Activated CD8-positive, alpha-beta memory T cell treated with anti-CD3 and anti-CD28 coated beads, Interleukin-2, amount 50 U/mL, for 1 hour (primary cell): ENCODE data around the gene MUC12.
"Not testable (repeated sequence)": the region's sequence is repeated elsewhere in the genome, so short reads cannot be mapped to it uniquely, and the experiment has no call there.

Experiments used
- DNase-seq: peaks from one replicate; pipeline ENCODE4 v3.0.0-alpha.2; 2020; ENCODE audit errors: extremely low read depth

Gene MUC12

GRCh38 chr7:100962537-100962936, 6.8 kb upstream of the MUC12 start:
- DNase-seq, result no peak

GRCh38 chr7:100963386-100963785, 6.0 kb upstream of the MUC12 start:
- DNase-seq, result no peak

DNA sequence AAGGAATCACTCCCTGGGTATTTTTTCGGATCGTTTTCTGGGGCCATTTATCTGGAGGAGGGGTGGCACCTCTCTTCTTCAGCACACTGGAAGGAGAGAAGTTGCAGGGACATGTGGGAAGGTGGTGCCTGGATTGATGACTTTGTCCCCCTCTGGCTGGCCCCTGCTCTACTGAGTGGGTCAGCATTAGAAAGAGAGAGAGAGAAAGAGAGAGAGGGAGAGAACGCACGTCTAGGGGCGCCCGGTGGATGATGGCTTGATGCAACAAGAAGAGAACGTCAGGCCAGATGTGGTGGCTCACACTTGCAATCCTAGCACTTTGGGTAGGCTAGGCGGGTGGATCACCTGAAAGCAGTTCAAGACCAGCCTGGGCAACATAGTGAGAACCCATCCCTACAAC, 5.5 kb upstream of the MUC12 start:
- DNase-seq, result no peak

DNA sequence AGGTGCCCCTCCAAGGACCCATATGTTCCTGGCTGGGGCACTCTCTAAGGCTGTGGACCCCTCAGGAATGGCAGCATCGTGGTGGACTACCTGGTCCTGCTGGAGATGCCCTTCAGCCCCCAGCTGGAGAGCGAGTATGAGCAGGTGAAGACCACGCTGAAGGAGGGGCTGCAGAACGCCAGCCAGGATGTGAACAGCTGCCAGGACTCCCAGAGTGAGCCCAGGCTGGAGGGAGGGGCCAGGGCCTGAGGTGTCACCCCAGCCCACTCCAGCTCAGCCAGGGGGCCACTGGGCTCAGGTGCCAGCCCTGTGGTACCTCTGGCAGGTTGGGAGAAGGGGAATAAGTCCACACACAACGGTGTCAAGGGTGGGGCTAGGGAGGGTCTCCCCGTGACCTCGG, 4.7 kb upstream of the MUC12 start:
- DNase-seq, result no peak

- no peak for DNase-seq
Observed at GRCh38 chr7:100965045-100965722, 4.2 kb upstream of the MUC12 start.

- DNase-seq, result no peak
Observed at GRCh38 chr7:100965723-100966541, 3.4 kb upstream of the MUC12 start.

DNA sequence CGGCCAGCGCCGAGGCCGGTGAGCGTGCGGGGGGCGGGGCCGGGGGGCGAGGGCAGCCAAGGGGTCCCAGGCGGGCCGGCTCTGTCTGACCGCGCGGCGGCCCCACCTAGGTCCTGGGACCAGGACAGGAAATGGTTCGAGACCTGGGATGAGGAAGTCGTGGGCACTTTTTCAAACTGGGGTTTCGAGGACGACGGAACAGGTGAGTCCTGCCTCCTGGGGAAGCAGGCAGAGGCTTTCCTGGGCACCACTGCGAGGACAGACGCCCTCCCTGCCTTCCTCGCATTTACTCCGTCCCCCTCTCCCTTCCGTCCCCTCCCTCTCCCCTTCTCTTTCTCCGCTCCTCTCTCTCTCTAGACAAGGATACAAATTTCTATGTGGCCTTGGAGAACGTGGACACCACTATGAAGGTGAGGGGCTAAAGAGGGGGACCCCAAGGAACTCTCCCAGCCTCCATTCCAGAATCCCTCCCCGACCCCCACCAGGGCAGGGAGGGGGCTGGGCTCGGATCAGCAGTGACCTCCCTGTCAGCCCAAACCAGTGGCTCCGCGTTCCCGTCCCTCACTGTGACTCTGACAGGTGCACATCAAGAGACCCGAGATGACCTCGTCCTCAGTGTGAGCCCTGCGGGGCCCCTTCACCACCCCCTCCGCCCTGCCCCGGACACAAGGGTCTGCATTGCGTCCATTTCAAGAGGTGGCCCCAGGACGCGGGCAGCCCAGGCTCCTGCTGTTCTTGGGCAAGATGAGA, 2.6 kb upstream of the MUC12 start:
- DNase-seq, result no peak

DNA sequence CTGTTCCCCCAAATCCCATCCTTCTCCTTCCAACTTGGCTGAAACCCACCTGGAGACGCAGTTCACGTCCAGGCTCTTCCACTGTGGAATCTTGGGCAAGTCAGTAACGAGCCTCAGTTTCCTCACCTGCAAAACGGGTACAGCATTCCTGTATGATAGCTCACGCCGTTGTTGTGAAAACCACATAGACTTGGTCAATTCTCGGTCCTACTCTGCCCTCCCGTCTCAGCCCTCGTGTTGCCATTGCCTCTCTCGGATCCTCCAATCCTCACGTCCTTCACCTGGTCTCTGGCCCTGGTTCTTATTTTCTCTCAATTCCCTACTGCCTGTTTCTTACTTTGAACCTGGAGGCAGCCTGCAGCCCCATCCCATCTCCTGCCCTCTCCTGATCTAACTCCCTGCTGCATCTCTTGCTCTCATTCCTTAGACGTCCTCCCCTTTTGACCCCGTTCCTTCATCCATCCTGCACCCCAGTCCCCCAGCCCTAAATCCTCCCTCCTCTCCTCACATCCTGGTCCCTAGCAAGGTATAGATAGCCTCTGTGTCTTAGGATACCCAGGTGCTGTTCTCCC, 2.0 kb upstream of the MUC12 start:
- no peak for DNase-seq

GRCh38 chr7:100968031-100968430, 1.3 kb upstream of the MUC12 start:
- no peak for DNase-seq

DNA sequence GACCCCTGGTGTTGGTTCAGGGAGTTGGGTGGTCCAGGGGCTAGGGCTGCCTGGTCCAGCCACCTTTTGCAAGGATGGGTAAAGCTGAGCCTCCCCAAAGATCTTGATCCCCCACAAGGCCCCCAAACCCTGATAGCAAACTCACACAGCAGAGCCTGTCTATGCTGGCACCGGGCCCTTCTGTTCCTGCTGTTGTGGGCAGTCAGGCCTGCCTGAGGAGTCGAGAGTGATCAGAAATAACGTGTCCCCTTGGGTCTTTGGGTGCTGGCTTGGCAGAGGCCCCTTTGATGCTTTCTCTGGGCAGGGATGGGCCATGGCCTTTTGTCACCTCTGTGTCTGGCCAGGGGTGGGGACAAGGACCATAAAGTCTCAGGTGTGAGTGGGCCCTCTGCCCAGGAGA, 715 bp upstream of the MUC12 start:
- DNase-seq, result no peak

GRCh38 chr7:100971111-100972001, 2.0 kb downstream of the MUC12 start:
- no peak for DNase-seq

DNA sequence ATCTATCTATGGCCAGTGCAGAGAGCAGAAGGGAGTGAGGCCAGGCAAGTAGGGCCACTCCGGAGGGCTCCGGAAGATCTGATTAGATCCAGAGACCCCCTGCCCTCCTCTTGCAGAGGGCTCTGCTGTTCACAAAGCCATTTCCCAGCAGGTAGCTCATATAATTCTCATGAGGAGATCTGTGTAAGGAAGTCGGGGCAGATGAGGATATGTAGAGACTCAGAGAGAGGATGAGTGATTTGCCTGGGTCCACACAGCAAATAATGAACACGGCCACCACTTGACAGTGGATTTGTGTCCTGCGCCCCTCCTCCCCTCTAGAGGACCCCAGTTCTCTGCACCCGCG, 2.6 kb downstream of the MUC12 start:
- DNase-seq, result no peak

GRCh38 chr7:100974021-100974420, 4.7 kb downstream of the MUC12 start:
- no peak for DNase-seq

- DNase-seq, result no peak
Observed at GRCh38 chr7:100975371-100975821, 6.0 kb downstream of the MUC12 start.

DNA sequence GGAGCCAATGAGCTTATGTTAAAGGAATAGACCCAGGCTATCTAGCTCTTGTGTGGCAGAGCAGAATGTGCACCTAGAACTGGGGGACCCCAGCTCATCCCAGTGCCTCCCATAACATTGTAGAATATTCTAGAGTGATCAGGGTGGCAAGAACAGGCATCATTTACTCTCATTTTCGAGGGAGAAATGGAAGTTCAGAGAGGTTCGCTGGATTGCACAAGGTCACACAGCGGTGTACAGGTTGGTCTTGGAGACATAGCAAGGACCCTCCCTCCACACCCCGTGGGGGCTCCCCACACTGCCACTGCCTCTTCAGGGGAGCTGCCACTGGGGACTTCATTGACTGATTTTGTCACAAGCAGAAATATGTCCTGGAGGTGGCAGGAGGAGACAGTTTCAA, 8.9 kb downstream of the MUC12 start:
- no peak for DNase-seq

DNA sequence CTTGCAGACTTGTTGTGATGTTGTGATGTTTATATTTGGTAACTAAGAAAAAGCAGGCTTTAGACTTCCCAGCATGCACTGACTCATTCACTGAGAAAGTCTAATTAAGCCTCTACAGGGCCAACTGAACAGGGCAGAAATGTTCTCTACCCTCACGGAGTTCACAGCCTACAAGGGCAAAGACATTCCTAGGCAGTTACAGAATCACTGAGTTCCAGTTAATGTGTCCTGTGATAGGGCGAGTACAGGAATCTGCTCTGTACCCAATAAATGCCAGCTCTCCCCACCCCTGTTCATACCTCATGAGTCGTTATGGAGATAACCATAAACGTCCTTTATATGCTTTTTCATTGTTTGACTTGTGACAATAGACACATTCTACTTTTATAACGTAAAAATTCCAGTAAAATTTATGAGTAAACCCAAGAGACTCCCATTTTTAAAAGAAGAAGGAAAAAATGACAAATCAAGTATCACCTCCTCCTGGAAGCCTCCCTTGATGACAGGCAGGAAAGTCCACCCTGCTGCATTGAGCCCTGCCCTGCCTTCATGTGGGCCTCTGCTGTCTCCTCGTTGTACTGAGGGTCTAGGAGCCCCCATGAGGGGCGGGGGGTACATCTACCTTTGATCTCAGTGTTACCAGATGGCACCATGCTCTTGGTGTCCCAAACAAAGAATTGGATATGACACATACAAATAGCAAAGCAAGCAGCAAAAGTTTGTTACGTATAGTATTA, 14.3 kb downstream of the MUC12 start:
- no peak for DNase-seq

- DNase-seq, result not testable (repeated sequence)
Observed at GRCh38 chr7:100984241-100984918, 15.0 kb downstream of the MUC12 start.

DNA sequence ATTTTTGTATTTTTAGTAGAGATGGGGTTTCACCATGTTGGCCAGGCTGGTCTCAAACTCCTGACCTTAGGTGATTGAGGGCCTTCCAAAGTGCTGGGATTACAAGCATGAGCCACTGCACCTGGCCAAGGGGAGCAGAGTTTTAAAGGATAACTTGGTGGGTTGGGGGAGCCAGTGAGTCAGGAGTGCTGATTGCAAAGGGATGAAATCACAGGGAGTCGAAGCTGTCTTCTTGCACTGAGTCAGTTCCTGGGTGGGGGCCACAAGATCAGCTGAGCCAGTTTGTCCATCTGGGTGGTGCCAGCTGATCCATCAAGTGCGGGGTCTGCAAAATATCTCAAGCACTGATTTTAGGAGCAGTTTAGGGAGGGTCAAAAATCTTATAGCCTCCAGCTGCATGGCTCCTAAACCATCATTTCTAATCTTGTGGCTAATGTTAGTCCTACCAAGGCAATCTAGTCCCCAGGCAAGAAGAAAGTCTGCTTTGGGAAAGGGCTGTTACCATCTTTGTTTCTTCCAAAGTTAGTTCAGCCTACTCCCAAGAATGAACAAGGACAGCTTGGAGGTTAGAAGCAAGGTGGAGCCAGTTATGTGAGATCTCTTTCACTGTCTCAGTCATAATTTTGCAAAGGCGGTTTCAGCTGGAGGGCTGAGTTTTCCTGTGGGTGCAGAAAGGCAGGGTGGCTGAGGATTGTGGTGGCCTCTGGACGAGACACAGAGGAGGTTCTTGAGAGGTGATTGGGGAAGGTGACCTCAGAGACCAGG, 15.8 kb downstream of the MUC12 start:
- not testable (repeated sequence) for DNase-seq

- no peak for DNase-seq
Observed at GRCh38 chr7:100991631-100992030, 22.3 kb downstream of the MUC12 start.
